K562 (cell line): Measurements from ENCODE around the gene DNAJC25. TPM values are rescaled to one million over a fixed set of nuclear protein-coding genes. Genes with fewer than 3 reads are reported as not detected.

Source experiments
- ATAC-seq: fragments of 200-7000 bp; cut with Tn5 transposase; 3 replicates; pipeline ENCODE4 v1.9.1; 2020; ENCODE audit warnings: moderate library complexity
- BruUV-seq: library from RNA; stranded (reverse); fragments of 400-500 nt; replicated peaks from 2 replicates; lab custom pipeline; 2021; lab: Mats Ljungman, UMichigan
- CTCF ChIA-PET: fragments of 300-600 bp; formaldehyde crosslinking; extraction: SDS; loops from one replicate; lab custom pipeline; 2021; ENCODE audit warnings: low intra/inter-chr PET ratio; lab: Yijun Ruan, JAX
- POLR2A ChIA-PET: fragments of 300-600, 350-650 bp; sonication (Branson Sonifier 250); formaldehyde crosslinking; extraction: SDS; loops from one replicate; lab custom pipeline; 2021; ENCODE audit warnings: antibody characterized with exemption, inconsistent platforms; lab: Yijun Ruan, JAX
- DNase-seq, 4 experiments: peaks; one replicate each; pipeline versions ENCODE4 v3.0.0 to v3.0.0-alpha.2; 2011 to 2018; ENCODE audit warnings: low spot score in 3 of 4, mixed read lengths in 3 of 4; ENCODE audit errors: extremely low read depth in 1 of 4
- FAIRE-seq: peaks from 2 replicates; lab custom pipeline; 2011; peaks lifted over from hg19 to GRCh38; lab: Jason Lieb, UNC
- H2AFZ ChIP-seq: 2 replicates; pipeline ENCODE4 v1.6.0; 2011; ENCODE audit warnings: low read depth, low read length, control low read depth, inconsistent platforms
- H3K27ac ChIP-seq: fragments of 200-600 bp; 3 replicates; pipeline ENCODE4 v1.8.0; 2011; ENCODE audit warnings: low read depth, mild to moderate bottlenecking, control low read depth, inconsistent platforms, low read length, moderate library complexity, mixed read lengths; ENCODE audit errors: extremely low read depth
- H3K27me3 ChIP-seq, 2 experiments: fragments of 300-600 bp in 1 of 2; 2 replicates in 1 of 2; 3 replicates in 1 of 2; pipeline versions ENCODE4 v1.6.0 to v1.8.0; 2011; ENCODE audit warnings: inconsistent platforms in 2 of 2, low read length in 2 of 2, mild to moderate bottlenecking in 1 of 2, mixed read lengths in 1 of 2, moderate library complexity in 1 of 2; ENCODE audit not compliant: control insufficient read depth in 2 of 2, insufficient read depth in 2 of 2
- H3K36me3 ChIP-seq: fragments of 300-600 bp; 3 replicates; pipeline ENCODE4 v1.8.0; 2011; ENCODE audit warnings: mild to moderate bottlenecking, low read length, inconsistent platforms; ENCODE audit not compliant: control insufficient read depth, insufficient read depth
- H3K4me1 ChIP-seq, 2 experiments: fragments of 200-600 bp in 1 of 2; replicated peaks in 1 of 2; 2 replicates in 1 of 2; 3 replicates in 1 of 2; pipeline versions ENCODE4 v1.5.1 to v1.8.0; 2011; ENCODE audit warnings: inconsistent platforms in 2 of 2, low read length in 2 of 2, mild to moderate bottlenecking in 1 of 2, mixed read lengths in 1 of 2, moderate library complexity in 1 of 2; ENCODE audit not compliant: control insufficient read depth in 2 of 2, insufficient read depth in 2 of 2
- H3K4me2 ChIP-seq: 2 replicates; pipeline ENCODE4 v1.6.1; 2011; ENCODE audit warnings: low read length, control low read depth, inconsistent platforms, mixed read lengths; ENCODE audit not compliant: insufficient read depth
- H3K4me3 ChIP-seq: fragments of 200-600 bp; sonication (generic), shearing (Covaris generic); 2 replicates; pipeline ENCODE4 v1.5.1; 2016; ENCODE audit warnings: control low read depth, inconsistent platforms
- H3K79me2 ChIP-seq: fragments of 200-600 bp; 3 replicates; pipeline ENCODE4 v1.8.0; 2011; ENCODE audit warnings: low read length, inconsistent platforms; ENCODE audit not compliant: control insufficient read depth, insufficient read depth
- H3K9ac ChIP-seq, 2 experiments: 2 replicates each; pipeline versions ENCODE4 v1.6.0 to v1.6.1; 2011; ENCODE audit warnings: low read depth in 2 of 2, low read length in 2 of 2, control low read depth in 1 of 2, inconsistent platforms in 1 of 2, mild to moderate bottlenecking in 1 of 2, mixed read lengths in 1 of 2; ENCODE audit not compliant: insufficient read depth in 1 of 2
- H3K9me1 ChIP-seq: one replicate; pipeline ENCODE4 v1.6.0; 2011; ENCODE audit warnings: inconsistent platforms, mild to moderate bottlenecking, low read length, moderate library complexity; ENCODE audit not compliant: control insufficient read depth, insufficient read depth
- H3K9me3 ChIP-seq: replicated peaks from 2 replicates; pipeline ENCODE4 v1.5.1; 2011; ENCODE audit warnings: low read depth, low read length, inconsistent platforms; ENCODE audit not compliant: control insufficient read depth, insufficient read depth
- H4K20me1 ChIP-seq: replicated peaks from 2 replicates; pipeline ENCODE4 v1.6.1; 2011; ENCODE audit warnings: low read length, inconsistent platforms, mixed read lengths; ENCODE audit not compliant: control insufficient read depth, insufficient read depth
- ZBTB40 ChIP-seq, 2 experiments: fragments of 450-650 bp in 1 of 2; sonication (generic) in 1 of 2; formaldehyde crosslinking in 1 of 2; IDR thresholded peaks; 2 replicates each; pipeline versions ENCODE4 v1.7.1 to v1.9.0; 2016 to 2022; ENCODE audit warnings: inconsistent platforms in 1 of 2, mild to moderate bottlenecking in 1 of 2, missing genetic modification reagents in 1 of 2
- WGBS: fragments of 100-300 bp; shearing (Covaris generic); methylation state at CpG from one replicate; pipeline ENCODE4 v1.1.6; 2016; ENCODE audit warnings: low coverage, mixed read lengths; ENCODE audit not compliant: insufficient coverage; ENCODE audit errors: missing lambda C conversion rate; 5-methylcytosine and 5-hydroxymethylcytosine counted together
- in situ Hi-C: fragments of 300-500 bp; cut with MboI; formaldehyde crosslinking; loops from 4 replicates; pipeline ENCODE4 v1.15.0; 2018; ENCODE audit warnings: inconsistent platforms, mixed read lengths
- intact Hi-C: fragments of 100-400 bp; cut with micrococcal nuclease; formaldehyde crosslinking; loops from 2 replicates; pipeline ENCODE4 v1.14.2; 2022
- polyA plus RNA-seq, 8 experiments: library from polyadenylated mRNA; depleted of rRNA in 4 of 8; stranded (reverse) in 5 of 8; unstranded in 3 of 8; fragments of >200 nt; fragmentation: Nextera tagmentation in 2 of 8; fragmentation: Illumina TruSeq in 1 of 8; extraction: Ambion mirVana in 2 of 8; extraction: Trizol in 1 of 8; gene quantifications; 2 replicates each; pipeline versions ENCODE4 v1.2.1 to v1.2.3, GENCODE V29; 2011 to 2014; ENCODE audit warnings: inconsistent platforms in 1 of 8, missing spikeins in 1 of 8
- total RNA-seq, 7 experiments: library from RNA; depleted of rRNA in 6 of 7; stranded (reverse); fragments of >200 nt in 6 of 7; fragmentation: Illumina TruSeq in 2 of 7; extraction: Trizol in 2 of 7; gene quantifications; 2 replicates each; pipeline versions ENCODE4 v1.2.1 to v1.2.3, GENCODE V29; 2011 to 2021; ENCODE audit warnings: low replicate concordance in 1 of 7

DNAJC25 gene
- total and polyA plus RNA-seq, 9 of the 15 experiments (the other 6 are each of a cell fraction or from before 2014, with no cell fraction given), result 3.7 to 11.2 (median 7.1) TPM

GRCh38 chr9:111674319-111674718 is 43.2 kb downstream of the DNAJC25 start:
- Histone ChIP-seq H4K20me1 (no peaks in the 10 kb centered on the region), H3K27me3 (no peaks in the 10 kb centered on the region), H3K9me1 (no peaks in the 10 kb centered on the region), H3K4me2 (no peak overlapping the region), H3K79me2 (no peaks in the 10 kb centered on the region), H3K27ac (no peak overlapping the region), H3K9ac (no peak overlapping the region), H3K9me3 (no peaks in the 10 kb centered on the region), H2AFZ (no peak overlapping the region), H3K4me1 (no peaks in the 10 kb centered on the region), H3K4me3 (no peak overlapping the region), H3K36me3 (no peaks in the 10 kb centered on the region)
- ATAC-seq (no peak), DNase-seq (no peak), FAIRE-seq (no peak)
- BruUV-seq, result no TSS peak
- 25% methylated on average over 2 of the region's 2 CpGs for WGBS
- TF ChIP-seq ZBTB40 (IDR thresholded peaks at IDR 0.05), result no peak
- TF ChIP-seq ZBTB40 (CRISPR knock-in tag; IDR thresholded peaks at IDR 0.05), result no peak
- POLR2A ChIA-PET, result interaction anchor here (0.9 kb wide), 1 partner anchor 10 kb away, joined by 3 read pairs; no protein-coding TSS in a partner anchor
- intact Hi-C loops, result no loop called here
- in situ Hi-C loops, result no loop called here
- CTCF ChIA-PET, result no interaction called here
